DMS114 treated with DMSO at 0.1 percent for 48 hours (cell line): ENCODE results near the gene SLC29A3.
"Not testable (repeated sequence)": the region's sequence is repeated elsewhere in the genome, so short reads cannot be mapped to it uniquely, and the experiment has no call there.

Experiments used
- DNase-seq: peaks from one replicate; lab custom pipeline; 2025; ENCODE audit not compliant: unreplicated experiment; lab: John Stamatoyannopoulos, UW

Gene SLC29A3

DNA sequence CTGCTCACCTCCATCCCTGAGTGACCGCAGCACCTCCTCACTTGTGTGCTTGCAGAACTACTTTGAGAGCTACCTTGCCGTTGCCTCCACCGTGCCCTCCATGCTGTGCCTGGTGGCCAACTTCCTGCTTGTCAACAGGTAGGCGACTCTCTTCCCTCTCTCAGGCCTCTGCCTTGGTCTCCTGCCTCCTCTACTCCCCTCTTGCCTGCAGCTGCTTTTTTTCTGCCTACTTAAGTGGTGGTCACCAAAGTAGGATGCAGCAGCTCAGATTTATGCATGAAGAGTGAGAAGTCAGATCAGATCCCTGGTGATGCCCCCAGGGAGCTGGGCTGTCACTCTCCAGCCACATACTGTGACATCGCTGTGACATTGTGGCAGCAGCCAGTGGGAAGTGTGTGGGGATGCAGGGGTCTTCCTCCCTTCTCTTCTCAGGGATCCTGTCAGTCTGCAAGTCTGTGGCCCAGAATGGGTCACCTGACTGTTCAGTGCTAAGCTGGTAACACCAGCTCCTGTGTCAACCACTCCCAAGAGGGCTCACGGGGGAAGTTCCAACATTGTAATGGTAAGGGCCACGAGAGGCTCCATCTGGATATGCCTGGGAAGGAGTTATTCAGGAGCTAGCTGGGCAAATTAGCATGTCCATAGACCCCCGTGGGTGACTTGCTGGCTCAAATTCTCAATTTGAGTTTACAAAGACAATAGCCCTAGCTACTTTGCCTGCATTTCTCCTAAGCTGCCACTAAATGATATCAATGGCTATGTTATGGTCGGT, 25.3 kb downstream of the SLC29A3 start:
- no peak for DNase-seq

DNA sequence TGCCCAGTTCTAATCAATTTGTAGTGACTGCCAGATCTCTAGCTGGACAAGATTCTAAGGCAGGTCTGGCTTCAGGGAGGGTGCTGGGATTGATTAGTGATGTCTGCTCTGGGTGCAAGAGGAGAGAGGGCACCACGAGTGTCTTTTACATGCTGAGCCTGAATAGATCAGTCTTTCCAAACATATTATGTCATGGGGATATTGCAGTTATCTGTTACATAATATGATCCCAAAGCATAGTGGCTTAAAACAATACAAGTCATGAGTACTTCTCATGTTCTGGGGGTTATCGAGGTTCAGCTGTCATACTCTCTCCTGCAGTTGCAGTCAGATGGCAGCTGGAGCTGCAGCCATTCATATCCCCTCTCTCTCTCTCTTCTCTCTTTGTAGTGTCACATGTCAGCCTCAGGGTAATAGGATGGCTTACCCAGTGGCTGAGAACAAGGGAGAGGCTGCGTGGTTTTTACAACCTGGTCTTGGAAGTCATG, 26.0 kb downstream of the SLC29A3 start:
- DNase-seq = no peak

DNA sequence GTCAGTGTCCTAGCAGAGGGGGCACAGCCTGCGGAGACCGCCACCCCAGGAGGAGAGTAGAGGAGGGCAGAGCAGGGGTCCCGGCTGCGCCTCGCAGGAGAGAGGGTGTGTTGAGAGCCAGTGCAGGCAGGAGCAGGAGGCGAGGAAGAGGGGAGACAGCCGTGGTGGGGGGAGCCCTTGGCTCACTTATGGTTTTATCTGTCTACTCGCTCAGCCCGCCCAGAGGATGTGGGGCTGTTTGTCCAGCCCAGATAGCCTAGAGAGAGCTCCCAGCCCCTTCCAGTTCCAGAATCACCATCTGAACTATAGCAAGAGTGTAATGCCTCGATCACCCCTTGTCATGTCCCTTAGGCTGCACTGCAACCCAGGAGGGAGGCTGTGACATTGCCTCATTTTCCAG, 26.6 kb downstream of the SLC29A3 start:
- DNase-seq = no peak

DNA sequence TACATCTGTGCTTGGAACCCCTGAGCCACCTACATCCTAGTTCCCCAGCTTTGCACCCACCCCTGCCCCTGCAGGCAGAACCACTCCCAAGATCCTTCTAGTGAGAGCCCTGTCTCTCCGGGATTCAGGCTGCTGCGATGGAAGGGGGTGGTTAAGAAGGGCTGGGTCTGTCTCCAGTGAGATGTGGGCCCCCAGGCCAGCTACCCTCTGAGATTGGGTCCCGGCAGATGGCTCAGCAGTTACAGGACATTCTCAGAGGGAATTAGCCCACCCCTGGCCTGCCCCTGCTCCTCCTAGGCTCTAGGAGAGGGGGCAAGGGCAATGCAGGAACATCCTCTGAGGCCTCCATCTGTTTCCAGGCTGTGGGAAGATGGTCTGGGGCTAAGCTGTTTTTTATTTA, 27.7 kb downstream of the SLC29A3 start:
- no peak for DNase-seq

DNA sequence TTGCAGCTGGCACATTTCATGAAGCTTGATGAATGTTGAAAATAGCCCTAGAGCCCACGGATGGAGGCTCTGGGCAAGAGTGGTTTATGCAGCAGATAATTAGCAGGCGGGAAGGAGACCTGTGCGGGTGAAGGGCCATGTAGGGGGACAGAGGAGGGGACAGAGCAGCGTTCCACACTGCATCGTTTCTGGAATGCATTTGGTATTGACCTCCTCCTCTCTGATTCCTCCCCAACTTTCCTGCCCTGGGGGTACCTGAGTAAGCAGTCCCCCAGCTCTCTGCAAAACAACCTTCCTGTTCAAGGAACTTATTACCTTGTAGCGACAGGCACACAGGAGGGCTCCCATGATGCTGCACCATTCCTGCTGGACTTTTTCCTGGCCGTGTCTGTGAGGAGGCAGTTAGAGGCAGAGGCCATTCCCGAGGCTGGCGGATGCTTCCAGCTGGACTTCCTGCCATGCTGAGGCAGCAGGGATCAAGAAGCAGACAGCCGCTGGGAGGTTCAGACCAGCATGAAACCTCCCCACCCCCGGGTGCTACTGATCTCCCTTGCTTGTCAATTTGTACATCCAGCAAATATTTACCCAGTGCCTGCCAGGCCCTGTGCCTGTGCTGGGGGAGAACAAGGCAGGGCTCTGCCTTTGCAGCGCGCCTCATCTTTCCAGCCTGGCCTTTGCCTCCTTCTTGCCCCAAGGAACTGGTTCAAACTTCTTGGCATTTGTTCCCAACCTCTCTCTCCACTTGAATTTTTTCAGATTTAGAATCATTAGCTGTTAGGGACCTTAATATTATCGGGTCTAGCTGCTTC, 28.7 kb downstream of the SLC29A3 start:
- no peak for DNase-seq

DNA sequence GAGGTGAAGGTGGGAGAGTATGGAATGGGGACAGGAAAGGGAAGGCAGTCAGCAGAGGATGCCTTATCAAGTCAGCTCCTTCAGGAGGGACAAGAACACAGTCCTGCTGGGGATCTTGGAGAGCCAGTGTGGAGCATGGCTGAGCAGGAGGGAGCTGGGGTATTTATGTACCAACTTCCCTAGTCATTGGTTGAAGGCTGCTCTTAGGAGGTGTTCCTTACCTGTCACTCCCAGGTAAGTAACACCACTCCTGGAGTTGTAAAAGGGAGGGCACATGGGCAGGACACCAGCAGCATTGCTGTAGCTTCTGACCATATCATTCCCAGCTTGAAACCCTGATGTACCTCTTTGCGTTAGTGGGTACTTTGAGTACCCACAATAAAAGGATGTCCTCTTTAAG, 29.8 kb downstream of the SLC29A3 start:
- no peak for DNase-seq

DNA sequence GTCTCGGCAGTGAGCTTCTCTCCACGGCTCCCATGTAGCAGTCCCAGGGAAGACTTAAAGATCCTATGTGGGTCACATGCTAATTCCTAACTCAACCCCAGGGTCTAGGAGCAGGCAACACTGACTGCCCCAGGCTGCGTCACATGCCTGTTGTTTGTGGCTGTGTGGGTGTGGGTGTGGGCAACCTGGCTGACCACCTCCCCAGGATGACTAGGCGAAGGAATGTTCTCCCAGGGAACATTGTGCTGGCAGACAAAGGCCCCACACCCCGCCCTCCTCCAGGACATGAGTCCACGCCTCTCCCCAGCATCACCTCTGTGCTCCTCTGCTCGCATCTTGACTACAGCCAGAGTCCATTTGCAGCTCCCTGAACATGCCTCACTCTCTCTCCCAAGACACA, 30.3 kb downstream of the SLC29A3 start:
- DNase-seq = no peak

DNA sequence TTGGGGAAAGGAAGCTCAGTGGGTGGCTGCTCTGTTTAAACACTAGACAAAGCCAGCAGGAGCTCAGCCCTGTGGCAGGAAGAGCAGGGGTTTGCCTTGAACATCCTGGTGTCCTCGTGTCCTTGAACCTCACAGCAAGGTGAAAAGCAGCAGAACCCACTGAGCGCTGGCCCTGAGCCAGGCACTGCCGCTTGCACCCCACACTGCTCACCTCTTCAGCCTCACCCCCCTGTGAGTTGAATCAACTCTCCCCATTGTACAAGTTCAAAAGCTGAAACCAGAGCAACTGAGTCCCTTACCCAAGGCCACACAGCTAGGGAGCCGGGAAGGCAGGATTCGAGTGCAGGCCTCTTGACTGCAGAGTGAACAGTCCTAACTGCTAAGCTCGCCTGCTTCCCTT, 32.0 kb downstream of the SLC29A3 start:
- DNase-seq = no peak

DNA sequence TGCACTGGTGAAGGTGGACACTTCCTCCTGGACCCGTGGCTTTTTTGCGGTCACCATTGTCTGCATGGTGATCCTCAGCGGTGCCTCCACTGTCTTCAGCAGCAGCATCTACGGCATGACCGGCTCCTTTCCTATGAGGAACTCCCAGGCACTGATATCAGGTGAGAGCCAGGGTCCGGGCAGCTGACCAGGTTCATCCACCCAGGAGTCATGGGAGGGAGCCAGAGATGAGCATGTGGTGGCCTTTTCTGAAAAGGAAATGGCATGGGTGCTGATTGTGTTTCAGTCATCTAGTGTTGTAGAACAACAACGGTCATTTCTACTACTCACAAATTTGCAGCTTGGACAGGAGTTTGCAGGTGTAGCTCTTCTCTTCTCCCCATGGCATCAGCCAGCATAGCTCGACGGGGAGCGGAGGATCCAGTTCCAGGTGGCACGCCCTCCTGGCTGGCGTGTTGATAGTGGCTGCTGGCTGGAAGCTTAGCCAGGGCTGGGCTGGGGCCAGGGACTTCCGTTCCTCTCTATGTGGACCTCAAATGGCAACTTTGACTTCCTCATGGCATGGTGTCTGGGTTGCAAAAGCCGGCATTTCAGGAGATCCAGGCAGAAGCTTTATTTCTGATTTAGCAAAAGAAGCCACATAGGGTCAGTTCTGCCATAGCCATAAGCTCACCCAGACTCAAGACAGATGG, 32.7 kb downstream of the SLC29A3 start:
- DNase-seq = no peak

DNA sequence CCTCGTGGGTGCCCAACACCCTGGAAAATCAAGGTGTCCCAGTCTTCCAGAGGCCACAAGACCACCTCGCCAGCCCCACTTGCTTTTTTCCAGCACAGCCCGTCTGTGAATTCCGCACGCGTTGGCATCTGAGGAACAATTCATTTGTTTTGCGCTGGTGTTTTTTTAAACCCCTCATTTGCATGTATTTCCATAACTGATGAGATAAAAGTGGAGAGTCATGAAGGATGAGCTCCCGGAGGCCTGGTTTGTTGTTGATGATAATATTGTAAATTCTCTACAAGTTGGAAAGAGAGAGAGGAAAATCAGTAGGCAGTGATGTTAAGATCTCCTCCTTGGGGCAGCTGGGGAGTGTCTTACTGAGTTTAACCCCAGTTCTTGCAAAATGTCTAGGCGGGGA, 34.6 kb downstream of the SLC29A3 start:
- no peak for DNase-seq

DNA sequence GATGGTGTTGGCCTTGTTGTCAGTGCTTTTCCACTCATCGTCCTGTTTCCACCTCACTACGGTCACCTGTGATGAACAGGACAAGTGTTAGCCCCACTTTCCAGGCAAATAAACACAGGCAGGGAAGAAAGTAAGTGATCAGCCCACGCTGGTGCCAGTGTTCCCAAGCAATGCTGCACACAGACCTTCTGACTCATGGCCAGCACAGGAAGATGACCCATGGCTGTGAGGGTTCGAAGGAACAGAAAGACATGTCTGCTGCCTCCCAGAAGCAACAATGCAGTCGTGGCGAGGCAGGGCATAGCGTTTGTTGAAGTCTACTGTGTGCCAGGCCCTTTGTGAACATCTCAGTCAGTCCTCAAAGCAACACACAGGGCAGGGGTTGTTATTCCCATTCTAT, 35.7 kb downstream of the SLC29A3 start:
- DNase-seq = no peak

DNA sequence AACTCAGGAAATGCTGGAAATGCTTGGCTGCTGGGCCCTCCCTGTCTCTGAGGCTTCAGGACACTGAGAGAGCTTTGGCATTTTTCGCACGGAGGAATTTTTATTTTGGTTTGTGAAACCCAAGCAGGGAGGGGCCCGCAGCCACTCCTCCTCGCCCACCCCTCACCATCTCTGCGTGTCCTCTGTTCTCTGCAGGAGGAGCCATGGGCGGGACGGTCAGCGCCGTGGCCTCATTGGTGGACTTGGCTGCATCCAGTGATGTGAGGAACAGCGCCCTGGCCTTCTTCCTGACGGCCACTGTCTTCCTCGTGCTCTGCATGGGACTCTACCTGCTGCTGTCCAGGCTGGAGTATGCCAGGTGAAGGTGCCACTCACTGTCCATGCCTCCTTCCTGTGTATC, 36.8 kb downstream of the SLC29A3 start:
- DNase-seq = no peak

DNA sequence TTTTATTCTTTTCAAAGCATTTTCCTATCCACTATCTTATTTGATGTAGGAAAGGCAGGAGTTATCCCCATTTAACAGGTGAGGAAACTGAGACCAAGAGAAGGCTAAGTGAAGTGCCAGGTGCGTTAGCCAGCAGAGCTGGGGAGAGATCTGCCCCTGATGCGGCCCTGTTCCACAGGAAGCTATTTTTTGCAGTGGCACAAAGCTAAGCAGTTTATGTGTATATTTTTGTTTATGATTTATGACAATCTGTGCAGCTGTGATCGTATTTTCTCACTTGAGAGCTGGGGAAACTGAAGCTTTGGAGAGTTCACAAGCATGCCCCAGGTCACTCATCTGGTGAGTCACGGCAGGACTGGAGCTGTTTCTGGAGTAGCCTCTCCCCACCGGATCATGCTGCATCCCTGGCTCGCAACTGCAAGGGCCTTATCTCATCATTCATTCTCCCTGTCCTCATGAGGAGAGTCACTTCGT, 38.8 kb downstream of the SLC29A3 start:
- no peak for DNase-seq

DNA sequence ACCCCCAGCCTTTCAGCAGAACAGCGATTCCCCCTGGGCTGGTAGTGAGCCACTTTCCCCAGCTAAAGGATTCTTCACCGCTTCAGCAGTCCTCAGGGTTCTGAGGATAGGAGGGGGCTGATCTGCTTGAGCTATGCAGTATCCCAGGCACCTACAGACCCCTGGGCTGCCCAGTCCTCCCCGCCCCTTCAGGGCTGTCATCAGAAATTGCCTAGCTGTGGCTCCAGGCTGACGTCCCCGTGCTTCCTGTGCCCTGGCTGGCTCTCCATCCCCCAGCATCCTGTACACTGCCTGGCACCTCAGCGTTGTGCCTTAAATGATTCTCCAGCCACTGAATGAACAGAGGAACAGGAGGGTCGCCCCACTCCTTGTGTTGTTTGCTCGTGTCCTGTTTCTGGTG, 39.2 kb downstream of the SLC29A3 start:
- DNase-seq = no peak

DNA sequence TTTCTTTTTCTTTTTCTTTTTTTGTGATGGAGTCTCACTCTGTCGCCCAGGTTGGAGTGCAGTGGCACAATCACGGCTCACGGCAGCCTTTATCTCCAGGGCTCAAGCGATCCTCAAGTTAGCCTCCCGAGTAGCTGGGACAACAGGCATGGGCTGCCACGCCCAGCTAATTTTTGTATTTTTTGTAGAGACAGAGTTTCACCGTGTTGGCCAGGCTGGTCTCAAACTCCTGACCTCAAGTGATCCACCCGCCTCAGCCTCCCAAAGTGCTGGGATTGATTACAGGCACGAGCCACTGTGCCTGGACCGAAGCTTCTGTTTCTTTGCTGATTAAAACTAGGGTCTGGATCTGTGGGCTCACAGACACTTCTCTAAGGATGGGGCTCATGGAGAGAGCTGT, 39.8 kb downstream of the SLC29A3 start:
- not testable (repeated sequence) for DNase-seq

DNA sequence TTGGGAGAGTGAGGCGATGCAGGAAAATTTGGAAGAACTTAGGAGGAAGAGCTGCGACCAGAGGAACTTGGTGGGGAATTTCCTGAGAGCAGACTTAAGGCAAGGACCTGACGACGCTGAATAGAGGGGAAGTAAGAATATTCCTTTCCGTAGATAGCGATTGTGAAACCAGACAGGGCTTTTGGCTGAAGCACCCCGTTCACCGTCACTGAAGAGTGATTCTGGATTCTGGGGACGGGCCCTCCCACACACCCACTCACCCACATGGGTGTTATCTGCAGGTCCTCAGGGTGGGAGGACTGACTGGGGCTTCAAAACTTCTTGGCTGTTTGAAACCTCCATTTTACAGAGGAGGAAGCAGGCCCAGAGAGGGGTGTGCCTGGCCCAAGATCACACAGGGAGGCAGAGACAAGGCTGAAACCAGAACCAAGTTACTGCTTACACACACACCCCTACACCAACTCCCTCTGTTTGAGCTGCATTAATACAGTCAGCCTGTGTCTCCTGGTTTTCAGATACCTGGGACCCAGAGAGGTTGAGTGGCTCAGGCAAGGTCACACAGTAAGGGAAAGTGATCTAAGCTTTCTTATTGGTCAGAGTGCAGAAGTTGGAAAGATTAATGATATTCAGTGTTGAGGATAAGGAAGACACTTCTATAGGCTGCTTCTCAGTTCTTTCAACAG, 40.4 kb downstream of the SLC29A3 start:
- no peak for DNase-seq

DNA sequence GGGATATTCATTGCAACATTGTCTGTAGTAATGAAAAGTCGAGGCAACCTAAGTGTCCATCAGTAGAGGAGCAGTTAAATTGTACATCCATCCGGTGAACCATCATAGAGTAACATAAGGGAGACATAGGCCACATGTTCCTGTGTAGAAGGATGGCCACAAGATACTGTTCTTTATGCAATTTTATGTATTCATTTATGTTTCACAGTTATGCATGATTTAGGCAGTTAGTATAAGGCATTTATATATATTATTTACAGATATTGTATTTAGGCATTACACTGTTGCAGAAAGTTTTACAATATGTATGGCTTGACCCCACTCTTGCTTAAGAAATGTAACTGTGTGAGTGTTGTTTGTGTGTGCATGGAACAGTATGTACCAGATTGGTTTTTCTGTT, 41.7 kb downstream of the SLC29A3 start:
- no peak for DNase-seq

DNA sequence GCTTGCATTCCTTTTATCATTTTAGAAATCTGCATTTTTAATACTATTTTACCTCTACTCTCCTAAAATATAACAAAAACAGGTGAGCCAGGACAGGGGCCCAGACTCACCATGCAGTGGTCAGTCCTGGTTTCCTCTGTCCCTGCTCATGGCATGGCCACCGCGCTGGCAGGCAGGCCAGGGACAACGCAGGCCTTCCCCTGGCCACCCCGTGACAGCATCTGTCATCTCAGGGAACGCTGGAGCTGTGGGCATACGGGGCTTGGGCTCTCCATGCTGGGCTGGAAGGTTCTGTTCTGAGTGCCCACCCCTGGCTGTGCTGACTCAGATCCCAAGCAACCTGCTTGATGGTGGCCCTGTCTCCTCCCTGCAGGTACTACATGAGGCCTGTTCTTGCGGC, 42.5 kb downstream of the SLC29A3 start:
- no peak for DNase-seq

DNA sequence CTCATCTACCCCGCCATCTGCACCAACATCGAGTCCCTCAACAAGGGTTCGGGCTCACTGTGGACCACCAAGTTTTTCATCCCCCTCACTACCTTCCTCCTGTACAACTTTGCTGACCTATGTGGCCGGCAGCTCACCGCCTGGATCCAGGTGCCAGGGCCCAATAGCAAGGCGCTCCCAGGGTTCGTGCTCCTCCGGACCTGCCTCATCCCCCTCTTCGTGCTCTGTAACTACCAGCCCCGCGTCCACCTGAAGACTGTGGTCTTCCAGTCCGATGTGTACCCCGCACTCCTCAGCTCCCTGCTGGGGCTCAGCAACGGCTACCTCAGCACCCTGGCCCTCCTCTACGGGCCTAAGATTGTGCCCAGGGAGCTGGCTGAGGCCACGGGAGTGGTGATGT, 43.1 kb downstream of the SLC29A3 start:
- DNase-seq = no peak

DNA sequence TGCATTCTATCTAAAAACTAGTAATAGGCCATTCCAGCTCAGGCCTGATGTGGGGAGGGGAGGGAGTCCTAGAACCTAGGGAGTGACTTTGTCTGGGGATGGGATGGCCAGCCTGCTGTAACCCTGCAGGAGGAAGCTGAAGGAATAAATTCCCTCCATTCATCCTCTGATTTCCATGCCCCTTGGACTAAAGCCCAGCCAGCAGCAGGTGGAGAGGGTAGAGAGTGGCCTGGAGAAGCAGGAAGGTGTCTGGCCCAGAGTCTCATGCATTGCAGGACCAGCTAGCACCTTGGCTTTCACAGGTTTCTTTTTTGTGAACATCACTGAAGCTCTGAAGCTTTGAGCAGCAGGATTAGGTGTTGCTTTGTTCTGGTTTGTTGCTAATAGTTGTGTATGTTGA, 44.9 kb downstream of the SLC29A3 start:
- no peak for DNase-seq

DNA sequence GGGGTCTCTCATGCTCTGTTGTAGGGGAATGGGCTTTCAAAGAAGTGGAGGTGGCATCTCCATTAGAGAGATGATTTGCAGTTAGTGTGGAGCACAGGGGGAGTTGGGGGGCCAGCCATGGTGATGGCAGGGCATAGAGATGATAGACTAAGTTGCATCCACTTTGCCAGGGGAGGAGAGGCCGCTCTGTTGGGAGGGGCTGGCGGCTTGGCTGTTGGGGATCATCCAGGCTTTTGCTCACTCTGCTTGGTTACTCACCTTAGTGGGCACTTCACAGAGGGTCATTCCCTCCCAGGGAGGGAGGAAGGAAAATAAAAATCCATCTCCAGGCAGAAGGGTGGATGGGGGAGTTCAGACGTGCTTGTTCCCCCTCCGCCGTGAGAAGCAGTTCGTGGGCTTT, 46.3 kb downstream of the SLC29A3 start:
- no peak for DNase-seq
